ENCODE data around the gene ATG4B.
"Not testable (repeated sequence)": the region's sequence is repeated elsewhere in the genome, so short reads cannot be mapped to it uniquely, and the experiment has no call there.

ATG4B gene
- long read RNA-seq, donor 1, transcript ATG4B-205 (13 exons, 2,878 nt) = major isoform, 7 of 11 reads
- long read RNA-seq, donor 1, partial matches to known transcripts = 0 of 11 reads
- long read RNA-seq, donor 1, other reads (novel, unspliced or antisense) = 0 of 11 reads
- long read RNA-seq, donor 2, transcript ATG4B-205 (13 exons, 2,878 nt) = major isoform, 5 of 6 reads
- long read RNA-seq, donor 2, partial matches to known transcripts = 0 of 6 reads
- long read RNA-seq, donor 2, other reads (novel, unspliced or antisense) = 0 of 6 reads
- long read RNA-seq, donor 3, partial matches to known transcripts = 0 of 8 reads
- long read RNA-seq, donor 3, other reads (novel, unspliced or antisense) = 0 of 8 reads
- long read RNA-seq, donor 4, transcript ATG4B-205 (13 exons, 2,878 nt) = major isoform, 9 of 19 reads
- long read RNA-seq, donor 4, partial matches to known transcripts = 0 of 19 reads
- long read RNA-seq, donor 4, other reads (novel, unspliced or antisense) = 0 of 19 reads
- long read RNA-seq, donor 5, transcript ATG4B-205 (13 exons, 2,878 nt) = major isoform, 12 of 16 reads
- long read RNA-seq, donor 5, partial matches to known transcripts = 0 of 16 reads
- long read RNA-seq, donor 5, other reads (novel, unspliced or antisense) = 0 of 16 reads
- long read RNA-seq, donor 6, transcript ATG4B-205 (13 exons, 2,878 nt) = major isoform, 5 of 7 reads
- long read RNA-seq, donor 6, partial matches to known transcripts = 0 of 7 reads
- long read RNA-seq, donor 6, other reads (novel, unspliced or antisense) = 0 of 7 reads
- long read RNA-seq, donor 7, transcript ATG4B-205 (13 exons, 2,878 nt) = major isoform, 10 of 15 reads
- long read RNA-seq, donor 7, partial matches to known transcripts = 0 of 15 reads
- long read RNA-seq, donor 7, other reads (novel, unspliced or antisense) = 0 of 15 reads
- long read RNA-seq, donor 8, transcript ATG4B-205 (13 exons, 2,878 nt) = major isoform, 11 of 19 reads
- long read RNA-seq, donor 8, transcript ATG4B-216 (5 exons, 762 nt) = minor isoform, 5 of 19 reads
- long read RNA-seq, donor 8, partial matches to known transcripts = 0 of 19 reads
- long read RNA-seq, donor 8, other reads (novel, unspliced or antisense) = 0 of 19 reads

- DNase-seq = peak; percentile 100
Measured at GRCh38 chr2:241637018-241637794, at the start of gene ATG4B, which contains the start of gene THAP4. TSS of gene ATG4B (plus strand) at chr2:241637693. CDS start at chr2:241637715, 22 bp downstream. TSS of gene THAP4 (minus strand) at chr2:241637158. CDS start at chr2:241637017, 141 bp downstream.

GRCh38 chr2:241589863-241590262 is 47.6 kb upstream of the ATG4B start:
- not testable (repeated sequence) for DNase-seq

- DNase-seq = not testable (repeated sequence)
Measured at GRCh38 chr2:241590496-241591455, 46.7 kb upstream of the ATG4B start.

- no peak for DNase-seq
Measured at GRCh38 chr2:241592126-241592845, 45.2 kb upstream of the ATG4B start.

GRCh38 chr2:241593271-241593670 is 44.2 kb upstream of the ATG4B start:
- DNase-seq = no peak

- no peak for DNase-seq
Measured at GRCh38 chr2:241595600-241596140, 41.8 kb upstream of the ATG4B start.

- no peak for DNase-seq
Measured at GRCh38 chr2:241597561-241597960, 39.9 kb upstream of the ATG4B start.

GRCh38 chr2:241598061-241598460 is 39.4 kb upstream of the ATG4B start:
- no peak for DNase-seq

GRCh38 chr2:241598487-241598886 is 39.0 kb upstream of the ATG4B start:
- DNase-seq = no peak

GRCh38 chr2:241599615-241600014 is 37.9 kb upstream of the ATG4B start:
- DNase-seq = no peak

GRCh38 chr2:241601841-241602240 is 35.7 kb upstream of the ATG4B start:
- DNase-seq = no peak

GRCh38 chr2:241602720-241603119 is 34.8 kb upstream of the ATG4B start:
- DNase-seq = no peak

- no peak for DNase-seq
Measured at GRCh38 chr2:241603686-241604085, 33.8 kb upstream of the ATG4B start.

- no peak for DNase-seq
Measured at GRCh38 chr2:241606186-241606585, 31.3 kb upstream of the ATG4B start.

GRCh38 chr2:241607162-241607885 is 30.2 kb upstream of the ATG4B start:
- no peak for DNase-seq

- no peak for DNase-seq
Measured at GRCh38 chr2:241608881-241609280, 28.6 kb upstream of the ATG4B start.

GRCh38 chr2:241609859-241610793 is 27.4 kb upstream of the ATG4B start:
- peak; percentile 82 for DNase-seq

- no peak for DNase-seq
Measured at GRCh38 chr2:241611062-241611461, 26.4 kb upstream of the ATG4B start.
